GM12801 (cell line): ENCODE data around the gene SLCO4A1.

ENCODE experiments used
- TF ChIP-seq, protein P1 (sequence below): IDR thresholded peaks from one replicate; pipeline ENCODE4 v1.5.1; 2011; ENCODE audit warnings: control low read depth; ENCODE audit not compliant: insufficient read length; ENCODE audit errors: extremely low read depth

SLCO4A1 gene

DNA sequence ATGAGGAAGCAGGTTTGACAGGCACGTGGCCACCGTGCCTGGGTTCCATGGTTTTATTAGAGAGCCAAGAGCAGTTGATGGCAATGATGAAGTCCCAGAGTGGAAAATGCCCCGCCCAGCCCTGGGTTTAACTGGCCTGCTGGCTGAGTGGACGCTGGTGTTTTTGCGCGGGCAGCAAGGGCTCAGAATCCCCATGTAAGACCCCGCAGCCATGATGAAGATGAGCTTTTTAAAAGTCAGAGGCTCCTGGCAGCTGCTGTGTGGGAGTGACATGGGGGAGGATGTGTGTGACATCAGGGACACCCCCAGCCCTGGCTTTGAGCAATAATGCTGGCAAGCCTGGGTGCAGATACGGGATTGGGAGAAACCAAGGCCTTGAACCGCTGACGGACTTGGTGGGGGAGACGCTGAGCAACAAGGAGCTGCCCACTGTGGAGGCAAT lies 33.0 kb upstream of the SLCO4A1 start:
- TF ChIP-seq, protein P1, sequence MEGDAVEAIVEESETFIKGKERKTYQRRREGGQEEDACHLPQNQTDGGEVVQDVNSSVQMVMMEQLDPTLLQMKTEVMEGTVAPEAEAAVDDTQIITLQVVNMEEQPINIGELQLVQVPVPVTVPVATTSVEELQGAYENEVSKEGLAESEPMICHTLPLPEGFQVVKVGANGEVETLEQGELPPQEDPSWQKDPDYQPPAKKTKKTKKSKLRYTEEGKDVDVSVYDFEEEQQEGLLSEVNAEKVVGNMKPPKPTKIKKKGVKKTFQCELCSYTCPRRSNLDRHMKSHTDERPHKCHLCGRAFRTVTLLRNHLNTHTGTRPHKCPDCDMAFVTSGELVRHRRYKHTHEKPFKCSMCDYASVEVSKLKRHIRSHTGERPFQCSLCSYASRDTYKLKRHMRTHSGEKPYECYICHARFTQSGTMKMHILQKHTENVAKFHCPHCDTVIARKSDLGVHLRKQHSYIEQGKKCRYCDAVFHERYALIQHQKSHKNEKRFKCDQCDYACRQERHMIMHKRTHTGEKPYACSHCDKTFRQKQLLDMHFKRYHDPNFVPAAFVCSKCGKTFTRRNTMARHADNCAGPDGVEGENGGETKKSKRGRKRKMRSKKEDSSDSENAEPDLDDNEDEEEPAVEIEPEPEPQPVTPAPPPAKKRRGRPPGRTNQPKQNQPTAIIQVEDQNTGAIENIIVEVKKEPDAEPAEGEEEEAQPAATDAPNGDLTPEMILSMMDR: no peak

DNA sequence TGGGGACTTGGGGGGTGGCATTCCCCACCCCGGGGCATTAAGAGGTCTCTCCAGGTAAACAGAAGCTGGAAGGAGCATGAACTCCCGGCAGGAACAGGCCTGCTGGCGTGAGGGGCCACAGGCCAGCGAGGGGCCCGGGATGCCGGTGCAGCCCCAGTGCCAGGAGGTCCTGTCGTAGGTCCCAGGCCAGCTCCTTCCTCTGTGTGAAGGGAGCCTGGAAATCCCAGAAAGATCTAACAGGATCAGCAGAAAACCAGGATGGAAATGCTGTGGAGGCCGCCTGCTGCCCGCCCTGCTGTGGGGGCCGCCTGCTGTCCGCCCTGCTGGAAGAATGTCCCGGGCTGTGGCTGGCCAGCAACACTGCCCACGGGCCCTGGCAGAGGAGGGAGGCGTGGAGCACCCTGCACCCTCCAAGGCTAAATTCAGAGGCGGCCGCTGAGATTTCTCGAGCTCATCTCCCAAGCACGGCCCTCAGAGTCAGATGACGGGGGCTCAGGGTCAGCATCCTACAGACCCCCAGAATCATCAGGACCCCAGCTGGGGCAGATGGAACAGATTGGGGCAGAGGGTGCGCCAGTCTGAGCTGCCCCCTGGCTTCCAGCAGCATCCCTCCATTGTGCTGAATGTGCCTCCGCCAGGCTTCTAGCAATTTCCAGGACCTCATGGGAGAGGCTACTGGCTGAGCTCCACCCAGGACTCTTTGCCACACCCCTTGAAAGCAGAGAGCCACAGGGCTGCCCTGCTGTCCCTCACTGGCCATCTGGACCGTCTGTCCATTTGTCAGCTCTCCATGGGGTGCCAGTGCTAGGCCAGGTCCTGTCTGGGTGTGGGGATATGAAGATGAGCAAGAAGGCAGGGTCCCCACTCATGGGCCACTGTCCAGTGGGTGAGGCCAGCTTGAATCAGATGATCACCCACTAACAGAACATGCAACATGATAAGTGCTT lies 32.2 kb upstream of the SLCO4A1 start:
- TF ChIP-seq, protein P1: no peak

DNA sequence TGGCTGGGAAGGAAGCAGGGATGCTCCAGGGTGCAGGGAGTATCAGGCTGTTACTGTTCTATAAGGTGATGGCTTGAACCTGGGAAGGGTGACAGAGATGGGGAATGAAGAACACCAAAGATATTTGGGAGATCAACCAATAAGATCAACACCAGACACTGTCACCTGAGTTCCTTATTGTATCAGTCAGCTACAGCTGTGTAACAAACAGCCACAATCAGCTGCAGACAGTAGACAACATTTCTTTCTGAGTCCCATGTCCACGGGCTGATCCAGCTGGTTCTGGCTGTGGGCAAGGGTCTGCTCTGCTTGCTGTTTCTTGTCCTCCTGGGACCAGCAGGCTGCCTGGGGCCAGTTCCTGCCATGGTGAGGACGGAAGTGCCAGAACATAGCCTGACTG lies 31.3 kb upstream of the SLCO4A1 start:
- TF ChIP-seq, protein P1: no peak

DNA sequence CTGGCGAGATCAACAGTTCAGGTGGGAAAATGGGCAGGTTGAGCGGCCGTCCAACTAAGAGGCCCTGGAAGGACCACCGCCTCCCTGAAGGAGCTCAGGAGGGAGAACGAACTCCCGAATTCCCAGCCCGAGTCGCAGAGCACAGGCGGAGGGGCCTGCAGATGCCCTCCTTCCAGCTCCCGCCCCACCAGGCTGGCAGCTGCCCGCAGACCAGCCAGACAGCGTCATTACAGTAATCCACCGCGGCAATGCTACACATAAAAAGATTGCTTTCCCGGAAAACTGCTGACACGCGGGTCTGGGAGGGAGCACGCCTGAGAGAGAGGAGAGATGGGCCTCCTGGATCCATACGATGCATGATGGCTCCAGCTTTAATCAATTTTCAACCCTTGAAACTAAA lies 30.5 kb upstream of the SLCO4A1 start:
- TF ChIP-seq, protein P1: no peak

DNA sequence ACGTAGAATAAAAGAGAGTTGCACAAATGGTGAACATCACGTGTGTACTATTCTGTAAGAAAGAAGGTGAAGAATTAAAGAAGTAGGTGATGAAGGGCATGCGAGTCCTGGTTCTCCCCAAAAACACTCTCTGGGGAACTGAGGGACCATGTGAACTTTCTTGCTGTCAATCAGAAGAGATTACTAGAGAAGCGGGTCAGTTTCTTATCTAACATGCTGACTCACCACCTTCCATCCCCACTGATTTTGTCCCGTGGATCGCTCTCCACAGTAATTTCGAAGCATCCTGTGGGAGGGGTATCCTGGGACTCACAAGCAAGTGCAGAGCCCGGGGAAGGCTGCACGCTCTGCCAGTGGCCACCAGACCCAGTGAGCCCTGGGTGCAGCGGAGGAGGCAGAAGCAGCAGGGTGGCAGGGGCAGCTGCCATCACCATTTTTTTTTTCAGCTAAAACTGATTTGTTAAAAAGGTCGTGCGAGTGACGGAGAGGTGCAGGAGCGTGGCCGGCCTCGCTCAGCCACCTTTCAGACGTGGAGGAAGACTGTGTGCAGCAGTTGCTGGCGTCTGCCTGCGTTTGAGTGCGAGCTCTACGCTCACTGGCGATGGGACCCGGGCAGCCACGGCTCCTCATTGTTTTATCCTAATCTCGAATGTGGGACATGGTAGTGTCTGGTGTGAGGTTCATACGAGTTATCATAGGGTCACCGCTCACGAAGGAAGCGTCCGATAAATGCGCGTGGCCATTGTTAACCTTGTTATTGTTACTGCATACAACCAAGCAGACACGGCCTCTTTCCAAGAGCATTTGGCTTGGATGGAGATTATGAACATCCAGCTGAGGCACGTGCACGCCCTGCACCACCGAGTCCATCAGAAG lies 28.0 kb upstream of the SLCO4A1 start:
- TF ChIP-seq, protein P1: no peak

DNA sequence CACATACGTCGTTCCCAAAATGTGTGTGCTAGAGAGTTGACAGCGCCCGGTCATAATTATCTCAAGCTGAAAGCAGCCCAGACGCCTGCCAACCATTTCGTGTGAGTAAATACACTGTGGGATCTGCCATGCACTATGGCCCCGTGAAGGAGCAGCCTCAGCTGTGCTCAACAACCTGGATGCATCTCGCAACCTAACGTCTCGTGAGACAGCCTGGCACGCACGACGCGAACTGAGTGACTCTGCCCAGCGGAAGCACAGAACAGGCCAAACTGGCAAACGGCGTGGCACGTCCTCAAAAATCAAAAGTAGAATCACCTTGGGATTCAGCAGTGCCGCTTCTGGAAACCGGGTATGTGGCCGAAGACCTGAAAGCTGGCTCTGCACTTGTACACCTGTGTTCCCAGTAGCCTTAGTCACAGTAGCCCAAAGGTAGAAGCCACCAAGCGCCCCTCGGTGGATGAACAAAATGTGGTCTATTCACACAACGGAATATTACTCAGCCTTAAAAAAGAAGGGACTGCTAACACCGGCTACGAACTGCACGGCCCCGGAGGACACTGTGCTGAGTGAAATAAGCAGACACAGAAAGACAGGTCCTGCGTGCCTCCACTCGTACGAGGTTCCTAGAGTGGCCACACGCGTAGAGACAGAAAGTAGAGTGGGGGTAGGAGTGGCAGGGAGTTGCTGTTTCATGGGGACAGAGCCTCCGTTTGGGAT lies 27.2 kb upstream of the SLCO4A1 start:
- TF ChIP-seq, protein P1: no peak
